CD4-positive, CD25-positive, alpha-beta regulatory T cell (primary cell): Measurements from ENCODE around the gene SLC35A1. TPM values are rescaled to one million over a fixed set of nuclear protein-coding genes. Genes with fewer than 3 reads are reported as not detected.

ENCODE experiments used
- ATAC-seq, 2 donors: fragments of 150-1000 bp; cut with Tn5 transposase; one replicate each; pipeline ENCODE4 v1.10.0; 2021; ENCODE audit warnings: low read depth in 2 of 2, moderate number of reproducible peaks in 2 of 2, moderate library complexity in 1 of 2
- DNase-seq, 3 donors: peaks; one replicate each; pipeline versions ENCODE4 v3.0.0 to v3.0.0-alpha.2; 2012 to 2022; ENCODE audit warnings: mixed read lengths in 1 of 3
- H3K27ac ChIP-seq: one replicate; pipeline ENCODE4 v1.7.0; 2013; ENCODE audit warnings: mild to moderate bottlenecking, low read length; ENCODE audit not compliant: insufficient read depth, poor library complexity, severe bottlenecking
- H3K27me3 ChIP-seq: one replicate; pipeline ENCODE4 v1.7.0; 2013; ENCODE audit warnings: low read length; ENCODE audit not compliant: control insufficient read depth, insufficient read depth
- H3K36me3 ChIP-seq: one replicate; pipeline ENCODE4 v1.7.0; 2013; ENCODE audit warnings: mild to moderate bottlenecking, low read length, moderate library complexity; ENCODE audit not compliant: control insufficient read depth, insufficient read depth
- H3K4me1 ChIP-seq: 2 replicates; pipeline ENCODE4 v1.7.0; 2013; ENCODE audit warnings: mild to moderate bottlenecking, low read length; ENCODE audit not compliant: insufficient read depth, control insufficient read depth, poor library complexity, severe bottlenecking
- H3K4me3 ChIP-seq: one replicate; pipeline ENCODE4 v1.7.0; 2013; ENCODE audit warnings: low read depth, mild to moderate bottlenecking, low read length, moderate library complexity
- H3K9me3 ChIP-seq, 2 experiments: 1 replicate in 1 of 2; 2 replicates in 1 of 2; pipeline ENCODE4 v1.7.0; 2013; ENCODE audit warnings: low read length in 2 of 2, mild to moderate bottlenecking in 1 of 2, moderate library complexity in 1 of 2; ENCODE audit not compliant: control insufficient read depth in 2 of 2
- H3K27ac Mint-ChIP-seq, 3 donors: one replicate each; pipeline ENCODE4 v1.8.0; 2020 to 2022; ENCODE audit warnings: mild to moderate bottlenecking in 3 of 3, mixed read lengths in 3 of 3, moderate library complexity in 2 of 3
- H3K27me3 Mint-ChIP-seq: one replicate; pipeline ENCODE4 v1.8.0; 2022; ENCODE audit warnings: mild to moderate bottlenecking, mixed read lengths
- H3K36me3 Mint-ChIP-seq: one replicate; pipeline ENCODE4 v1.8.0; 2020; ENCODE audit warnings: mixed read lengths
- H3K4me1 Mint-ChIP-seq, 4 donors: one replicate each; pipeline ENCODE4 v1.8.0; 2020 to 2022; ENCODE audit warnings: mixed read lengths in 4 of 4, mild to moderate bottlenecking in 1 of 4
- H3K4me3 Mint-ChIP-seq, 4 donors: one replicate each; pipeline ENCODE4 v1.8.0; 2020 to 2022; ENCODE audit warnings: mild to moderate bottlenecking in 4 of 4, mixed read lengths in 4 of 4, moderate library complexity in 3 of 4
- H3K9me3 Mint-ChIP-seq, 7 donors: one replicate each; pipeline ENCODE4 v1.8.0; 2020 to 2022; ENCODE audit warnings: mixed read lengths in 7 of 7, mild to moderate bottlenecking in 3 of 7, moderate library complexity in 2 of 7
- polyA plus RNA-seq, 4 donors: library from polyadenylated mRNA; unstranded; fragments of 300-500 nt; fragmentation: Illumina TruSeq; gene quantifications; one replicate each; pipeline ENCODE4 v1.2.3, GENCODE V29; 2021
- total RNA-seq: library from RNA; stranded (reverse); gene quantifications from one replicate; pipeline ENCODE4 v1.2.3, GENCODE V29; 2022

Gene SLC35A1
- total and polyA plus RNA-seq, 5 donors from 2014 or later, result 12.0 to 36.1 (median 32.3) TPM

GRCh38 chr6:87494761-87495422 is 22.1 kb downstream of the SLC35A1 start:
- Mint-ChIP-seq H3K27ac (no peak overlapping the region), H3K9me3 (no peaks in the 10 kb centered on the region), H3K27me3 (no peaks in the 10 kb centered on the region), H3K4me1 (peaks cover 6 to 25% (median 19%) of the 10 kb centered on the region in 4 donors), H3K4me3 (no peak overlapping the region), H3K36me3 (peaks cover 16% of the 10 kb centered on the region)
- no peak overlapping the region for H3K4me3 ChIP-seq
- no peaks in the 10 kb centered on the region for H3K27me3 ChIP-seq
- peaks cover 7% of the 10 kb centered on the region for H3K36me3 ChIP-seq
- no peak for DNase-seq
- no peaks in the 10 kb centered on the region for H3K9me3 ChIP-seq
- ATAC-seq, result no peak
- no peaks in the 10 kb centered on the region for H3K4me1 ChIP-seq
- H3K27ac ChIP-seq, result no peak overlapping the region

GRCh38 chr6:87498048-87498447 is 25.3 kb downstream of the SLC35A1 start:
- Histone ChIP-seq H3K9me3 (no peaks in the 10 kb centered on the region), H3K4me1 (no peaks in the 10 kb centered on the region), H3K27ac (no peak overlapping the region), H3K36me3 (peaks cover 25% of the 10 kb centered on the region), H3K4me3 (no peak overlapping the region), H3K27me3 (no peaks in the 10 kb centered on the region)
- ATAC-seq, result no peak
- peak overlapping the region in 1 of 4 donors; percentile 63 for H3K4me3 Mint-ChIP-seq
- H3K27me3 Mint-ChIP-seq, result no peaks in the 10 kb centered on the region
- no peak for DNase-seq
- no peaks in the 10 kb centered on the region for H3K9me3 Mint-ChIP-seq
- H3K27ac Mint-ChIP-seq, result no peak overlapping the region
- H3K4me1 Mint-ChIP-seq, result peaks cover 6 to 18% (median 16%) of the 10 kb centered on the region in 4 donors
- H3K36me3 Mint-ChIP-seq, result peaks cover 17% of the 10 kb centered on the region

GRCh38 chr6:87501809-87502572 is 29.2 kb downstream of the SLC35A1 start:
- Mint-ChIP-seq H3K9me3 (no peaks in the 10 kb centered on the region), H3K36me3 (peaks cover 30% of the 10 kb centered on the region), H3K27me3 (no peaks in the 10 kb centered on the region), H3K4me1 (peaks cover 7 to 14% (median 12%) of the 10 kb centered on the region in 4 donors), H3K4me3 (no peak overlapping the region), H3K27ac (no peak overlapping the region)
- DNase-seq (no peak), ATAC-seq (no peak)
- Histone ChIP-seq H3K36me3 (peaks cover 46% of the 10 kb centered on the region), H3K4me3 (no peak overlapping the region), H3K27ac (no peak overlapping the region), H3K27me3 (no peaks in the 10 kb centered on the region), H3K4me1 (no peaks in the 10 kb centered on the region), H3K9me3 (no peaks in the 10 kb centered on the region)

- H3K9me3 ChIP-seq, result no peaks in the 10 kb centered on the region
- Mint-ChIP-seq H3K4me1 (peaks cover 2 to 10% (median 6%) of the 10 kb centered on the region in 4 donors), H3K4me3 (no peak overlapping the region), H3K9me3 (peaks cover 0 to 1% (median 0%) of the 10 kb centered on the region in 7 donors), H3K36me3 (peaks cover 37% of the 10 kb centered on the region), H3K27ac (peak overlapping the region in 1 of 3 donors; percentile 43), H3K27me3 (no peaks in the 10 kb centered on the region)
- no peak overlapping the region for H3K27ac ChIP-seq
- H3K36me3 ChIP-seq, result peaks cover 59% of the 10 kb centered on the region
- no peak overlapping the region for H3K4me3 ChIP-seq
- ATAC-seq, result no peak
- H3K27me3 ChIP-seq, result no peaks in the 10 kb centered on the region
- H3K4me1 ChIP-seq, result no peaks in the 10 kb centered on the region
- DNase-seq, result no peak
Measured at GRCh38 chr6:87504441-87504840, 31.7 kb downstream of the SLC35A1 start.

GRCh38 chr6:87514831-87515230 is 42.1 kb downstream of the SLC35A1 start:
- H3K27me3 Mint-ChIP-seq, result no peaks in the 10 kb centered on the region
- no peaks in the 10 kb centered on the region for H3K9me3 ChIP-seq
- H3K27ac ChIP-seq, result peak overlapping the region; percentile 23
- H3K36me3 ChIP-seq, result peaks cover 57% of the 10 kb centered on the region
- no peak overlapping the region for H3K4me3 Mint-ChIP-seq
- H3K27ac Mint-ChIP-seq, result peak overlapping the region; percentile 28 to 95 (median 82)
- peaks cover 4 to 15% (median 13%) of the 10 kb centered on the region in 4 donors for H3K4me1 Mint-ChIP-seq
- no peaks in the 10 kb centered on the region for H3K9me3 Mint-ChIP-seq
- H3K27me3 ChIP-seq, result no peaks in the 10 kb centered on the region
- H3K36me3 Mint-ChIP-seq, result peaks cover 25% of the 10 kb centered on the region
- DNase-seq, result peak in 2 of 3 donors; percentile 5 to 49
- peak overlapping the region; percentile 7 for H3K4me3 ChIP-seq
- peaks cover 8% of the 10 kb centered on the region for H3K4me1 ChIP-seq
- peak in 1 of 2 donors; percentile 37 for ATAC-seq

- Histone ChIP-seq H3K27ac (no peak overlapping the region), H3K27me3 (no peaks in the 10 kb centered on the region), H3K4me1 (peaks cover 8% of the 10 kb centered on the region), H3K9me3 (no peaks in the 10 kb centered on the region), H3K36me3 (peaks cover 50% of the 10 kb centered on the region), H3K4me3 (no peak overlapping the region)
- no peaks in the 10 kb centered on the region for H3K9me3 Mint-ChIP-seq
- DNase-seq, result no peak
- peaks cover 31% of the 10 kb centered on the region for H3K36me3 Mint-ChIP-seq
- H3K27me3 Mint-ChIP-seq, result no peaks in the 10 kb centered on the region
- H3K27ac Mint-ChIP-seq, result no peak overlapping the region
- H3K4me3 Mint-ChIP-seq, result no peak overlapping the region
- no peak for ATAC-seq
- H3K4me1 Mint-ChIP-seq, result peaks cover 0 to 15% (median 13%) of the 10 kb centered on the region in 4 donors
Measured at GRCh38 chr6:87518453-87518852, 45.7 kb downstream of the SLC35A1 start.

GRCh38 chr6:87522686-87523085 is 49.9 kb downstream of the SLC35A1 start:
- no peak for ATAC-seq
- Histone ChIP-seq H3K4me3 (no peak overlapping the region), H3K9me3 (no peaks in the 10 kb centered on the region), H3K27ac (no peak overlapping the region), H3K36me3 (peaks cover 50% of the 10 kb centered on the region), H3K27me3 (no peaks in the 10 kb centered on the region), H3K4me1 (no peaks in the 10 kb centered on the region)
- Mint-ChIP-seq H3K4me3 (no peak overlapping the region), H3K27ac (no peak overlapping the region), H3K27me3 (no peaks in the 10 kb centered on the region), H3K36me3 (peaks cover 33% of the 10 kb centered on the region), H3K9me3 (peaks cover 0 to 1% (median 0%) of the 10 kb centered on the region in 7 donors), H3K4me1 (peaks cover 2 to 10% (median 5%) of the 10 kb centered on the region in 4 donors)
- DNase-seq, result no peak
